ENCODE measurements around the gene RALB. TPM values are rescaled to one million over a fixed set of nuclear protein-coding genes. Genes with fewer than 3 reads are reported as not detected.

Gene RALB
- total RNA-seq, 2 donors from 2014 or later, result 40.1 to 43.2 TPM

GRCh38 chr2:120241684-120242083 lies 11.0 kb upstream of the RALB start:
- Mint-ChIP-seq H3K4me3 (no peak overlapping the region), H3K36me3 (no peaks in the 10 kb centered on the region), H3K27ac (peak overlapping the region in 1 of 2 donors; percentile 68), H3K9me3 (peaks cover 8% of the 10 kb centered on the region), H3K4me1 (ENCODE audit: low read depth in 2 of 2) (peaks cover 0 to 6% of the 10 kb centered on the region in 2 donors), H3K27me3 (peaks cover 0 to 3% of the 10 kb centered on the region in 2 donors)
- DNase-seq (ENCODE audit: low spot score) (no peak), ATAC-seq (no peak)

GRCh38 chr2:120243211-120243610 lies 9.4 kb upstream of the RALB start:
- Mint-ChIP-seq H3K27ac (no peak overlapping the region), H3K36me3 (no peaks in the 10 kb centered on the region), H3K4me1 (ENCODE audit: low read depth in 2 of 2) (peaks cover 0 to 13% of the 10 kb centered on the region in 2 donors), H3K4me3 (no peak overlapping the region), H3K27me3 (peaks cover 2 to 5% of the 10 kb centered on the region in 2 donors), H3K9me3 (peaks cover 8% of the 10 kb centered on the region)
- ATAC-seq (no peak), DNase-seq (ENCODE audit: low spot score) (no peak)

GRCh38 chr2:120243875-120244553 lies 8.6 kb upstream of the RALB start:
- no peak overlapping the region for H3K4me3 Mint-ChIP-seq
- ATAC-seq (no peak), DNase-seq (ENCODE audit: low spot score) (peak; percentile 12)
- H3K27ac Mint-ChIP-seq, result no peak overlapping the region
- peaks cover 0 to 17% of the 10 kb centered on the region in 2 donors for H3K4me1 Mint-ChIP-seq (ENCODE audit: low read depth in 2 of 2)
- peaks cover 8% of the 10 kb centered on the region in 2 donors for H3K27me3 Mint-ChIP-seq
- no peaks in the 10 kb centered on the region for H3K36me3 Mint-ChIP-seq
- peaks cover 8% of the 10 kb centered on the region for H3K9me3 Mint-ChIP-seq

- no peak for ATAC-seq
- H3K36me3 Mint-ChIP-seq, result no peaks in the 10 kb centered on the region
- H3K27ac Mint-ChIP-seq, result peak overlapping the region in 1 of 2 donors; percentile 59
- no peak for DNase-seq (ENCODE audit: low spot score)
- H3K4me1 Mint-ChIP-seq (ENCODE audit: low read depth in 2 of 2), result peaks cover 0 to 17% of the 10 kb centered on the region in 2 donors
- H3K27me3 Mint-ChIP-seq, result peaks cover 13% of the 10 kb centered on the region in 2 donors
- H3K4me3 Mint-ChIP-seq, result no peak overlapping the region
- peaks cover 8% of the 10 kb centered on the region for H3K9me3 Mint-ChIP-seq
Measured at GRCh38 chr2:120244656-120245519, 7.8 kb upstream of the RALB start.

GRCh38 chr2:120245520-120246332 lies 6.9 kb upstream of the RALB start:
- Mint-ChIP-seq H3K36me3 (no peaks in the 10 kb centered on the region), H3K27me3 (peaks cover 15 to 17% of the 10 kb centered on the region in 2 donors), H3K9me3 (peaks cover 8% of the 10 kb centered on the region), H3K4me1 (ENCODE audit: low read depth in 2 of 2) (peaks cover 0 to 17% of the 10 kb centered on the region in 2 donors), H3K4me3 (no peak overlapping the region), H3K27ac (no peak overlapping the region)
- DNase-seq (ENCODE audit: low spot score), result peak; percentile 13
- no peak for ATAC-seq

GRCh38 chr2:120246546-120247300 lies 5.9 kb upstream of the RALB start:
- H3K27ac Mint-ChIP-seq, result no peak overlapping the region
- peaks cover 8% of the 10 kb centered on the region for H3K9me3 Mint-ChIP-seq
- H3K27me3 Mint-ChIP-seq, result peaks cover 15 to 17% of the 10 kb centered on the region in 2 donors
- DNase-seq (ENCODE audit: low spot score) (peak; percentile 3), ATAC-seq (no peak)
- peaks cover 4 to 20% of the 10 kb centered on the region in 2 donors for H3K4me1 Mint-ChIP-seq (ENCODE audit: low read depth in 2 of 2)
- no peak overlapping the region for H3K4me3 Mint-ChIP-seq
- no peaks in the 10 kb centered on the region for H3K36me3 Mint-ChIP-seq

GRCh38 chr2:120247851-120248250 lies 4.8 kb upstream of the RALB start:
- H3K4me3 Mint-ChIP-seq, result no peak overlapping the region
- peaks cover 15 to 17% of the 10 kb centered on the region in 2 donors for H3K27me3 Mint-ChIP-seq
- H3K27ac Mint-ChIP-seq, result peak overlapping the region in 1 of 2 donors; percentile 28
- peaks cover 13 to 25% of the 10 kb centered on the region in 2 donors for H3K4me1 Mint-ChIP-seq (ENCODE audit: low read depth in 2 of 2)
- no peaks in the 10 kb centered on the region for H3K36me3 Mint-ChIP-seq
- ATAC-seq, result no peak
- no peak for DNase-seq (ENCODE audit: low spot score)
- H3K9me3 Mint-ChIP-seq, result peaks cover 8% of the 10 kb centered on the region

- no peak for DNase-seq (ENCODE audit: low spot score)
- Mint-ChIP-seq H3K4me3 (no peak overlapping the region), H3K36me3 (no peaks in the 10 kb centered on the region), H3K9me3 (no peaks in the 10 kb centered on the region), H3K27me3 (peaks cover 15 to 17% of the 10 kb centered on the region in 2 donors), H3K4me1 (ENCODE audit: low read depth in 2 of 2) (peaks cover 36 to 40% of the 10 kb centered on the region in 2 donors), H3K27ac (no peak overlapping the region)
- no peak for ATAC-seq
Measured at GRCh38 chr2:120250640-120251039, 2.0 kb upstream of the RALB start.

- Mint-ChIP-seq H3K4me3 (no peak overlapping the region), H3K36me3 (no peaks in the 10 kb centered on the region), H3K4me1 (ENCODE audit: low read depth in 2 of 2) (peaks cover 40 to 44% of the 10 kb centered on the region in 2 donors), H3K27me3 (peaks cover 15 to 17% of the 10 kb centered on the region in 2 donors), H3K9me3 (no peaks in the 10 kb centered on the region), H3K27ac (no peak overlapping the region)
- DNase-seq (ENCODE audit: low spot score), result no peak
- ATAC-seq, result no peak
Measured at GRCh38 chr2:120251078-120251477, 1.6 kb upstream of the RALB start.

GRCh38 chr2:120251880-120252224 lies 800 bp upstream of the RALB start:
- H3K27me3 Mint-ChIP-seq, result peaks cover 11 to 17% of the 10 kb centered on the region in 2 donors
- H3K27ac Mint-ChIP-seq, result peak overlapping the region; percentile 72 to 76
- no peak for ATAC-seq
- H3K4me3 Mint-ChIP-seq, result peak overlapping the region; percentile 99
- H3K4me1 Mint-ChIP-seq (ENCODE audit: low read depth in 2 of 2), result peaks cover 48 to 50% of the 10 kb centered on the region in 2 donors
- H3K9me3 Mint-ChIP-seq, result no peaks in the 10 kb centered on the region
- H3K36me3 Mint-ChIP-seq, result no peaks in the 10 kb centered on the region
- DNase-seq (ENCODE audit: low spot score), result no peak

- peaks cover 9 to 15% of the 10 kb centered on the region in 2 donors for H3K27me3 Mint-ChIP-seq
- H3K4me3 Mint-ChIP-seq, result peak overlapping the region; percentile 99
- peak; percentile 74 for DNase-seq (ENCODE audit: low spot score)
- H3K27ac Mint-ChIP-seq, result peak overlapping the region; percentile 72 to 76
- H3K9me3 Mint-ChIP-seq, result peaks cover under 1% of the 10 kb centered on the region
- H3K36me3 Mint-ChIP-seq, result peaks cover 2% of the 10 kb centered on the region
- peak in 1 of 2 donors; percentile 52 for ATAC-seq
- peaks cover 51 to 62% of the 10 kb centered on the region in 2 donors for H3K4me1 Mint-ChIP-seq (ENCODE audit: low read depth in 2 of 2)
Measured at GRCh38 chr2:120253021-120253882, 600 bp downstream of the RALB start.

GRCh38 chr2:120254178-120254577 lies 1.5 kb downstream of the RALB start:
- H3K36me3 Mint-ChIP-seq, result peaks cover 7% of the 10 kb centered on the region
- peaks cover 3% of the 10 kb centered on the region for H3K9me3 Mint-ChIP-seq
- peak overlapping the region; percentile 99 for H3K4me3 Mint-ChIP-seq
- peaks cover 6 to 9% of the 10 kb centered on the region in 2 donors for H3K27me3 Mint-ChIP-seq
- DNase-seq (ENCODE audit: low spot score), result no peak
- no peak for ATAC-seq
- peak overlapping the region; percentile 72 to 76 for H3K27ac Mint-ChIP-seq
- H3K4me1 Mint-ChIP-seq (ENCODE audit: low read depth in 2 of 2), result peaks cover 51 to 67% of the 10 kb centered on the region in 2 donors

Data from natural killer cell treated with Interleukin-12 subunit alpha and Interleukin-12 subunit beta and Interleukin-15 and Interleukin-18, amount 100 ng/mL, for 72 hours (primary cell).